ENCODE measurements around the gene IDUA. TPM values are rescaled to one million over a fixed set of nuclear protein-coding genes. Genes with fewer than 3 reads are reported as not detected.
"Not testable (repeated sequence)": the region's sequence is repeated elsewhere in the genome, so short reads cannot be mapped to it uniquely, and the experiment has no call there.

Gene IDUA
- total RNA-seq, 1 donor from 2014 or later: 76.4 TPM

- no peak for DNase-seq (ENCODE audit: low spot score)
These were observed 1.0 kb downstream of the IDUA start for GRCh38 chr4:987624-988513.

GRCh38 chr4:988726-989721, 2.2 kb downstream of the IDUA start:
- no peak for DNase-seq (ENCODE audit: low spot score)

GRCh38 chr4:989722-990471, 3.1 kb downstream of the IDUA start:
- DNase-seq (ENCODE audit: low spot score): no peak

GRCh38 chr4:990746-991367, 4.0 kb downstream of the IDUA start:
- DNase-seq (ENCODE audit: low spot score): no peak

GRCh38 chr4:991451-992296, 4.8 kb downstream of the IDUA start:
- no peak for DNase-seq (ENCODE audit: low spot score)

- no peak for DNase-seq (ENCODE audit: low spot score)
These were observed 5.7 kb downstream of the IDUA start for GRCh38 chr4:992297-993110.

- DNase-seq (ENCODE audit: low spot score): no peak
These were observed 6.5 kb downstream of the IDUA start, which contains the start of gene SLC26A1 for GRCh38 chr4:993111-994029. Gene SLC26A1, minus strand, starts transcription at chr4:993404. Its CDS starts 1,701 bp downstream, at chr4:991703.

- no peak for DNase-seq (ENCODE audit: low spot score)
These were observed 8.6 kb downstream of the IDUA start for GRCh38 chr4:995311-996026.

- no peak for DNase-seq (ENCODE audit: low spot score)
These were observed 9.5 kb downstream of the IDUA start for GRCh38 chr4:996030-996996.

- no peak for DNase-seq (ENCODE audit: low spot score)
These were observed 10.1 kb downstream of the IDUA start for GRCh38 chr4:996997-997374.

- no peak for DNase-seq (ENCODE audit: low spot score)
These were observed 10.7 kb downstream of the IDUA start for GRCh38 chr4:997375-998071.

GRCh38 chr4:998096-998691, 11.3 kb downstream of the IDUA start:
- no peak for DNase-seq (ENCODE audit: low spot score)

GRCh38 chr4:999240-999863, 12.5 kb downstream of the IDUA start:
- not testable (repeated sequence) for DNase-seq (ENCODE audit: low spot score)

- DNase-seq (ENCODE audit: low spot score): no peak
These were observed 13.1 kb downstream of the IDUA start for GRCh38 chr4:999882-1000425.

All from ureter (tissue), 1 donor.